K562 (cell line): ENCODE data around the gene SSTR5. TPM values are rescaled to one million over a fixed set of nuclear protein-coding genes. Genes with fewer than 3 reads are reported as not detected.
A peak's percentile ranks its signal among the peaks of the same experiment; 100 is the strongest.

Experiments
- ATAC-seq: fragments of 200-7000 bp; cut with Tn5 transposase; 3 replicates; pipeline ENCODE4 v1.9.1; 2020; ENCODE audit warnings: moderate library complexity
- BruUV-seq: library from RNA; stranded (reverse); fragments of 400-500 nt; replicated peaks from 2 replicates; lab custom pipeline; 2021; lab: Mats Ljungman, UMichigan
- CTCF ChIA-PET: fragments of 300-600 bp; formaldehyde crosslinking; extraction: SDS; loops from one replicate; lab custom pipeline; 2021; ENCODE audit warnings: low intra/inter-chr PET ratio; lab: Yijun Ruan, JAX
- POLR2A ChIA-PET: fragments of 300-600, 350-650 bp; sonication (Branson Sonifier 250); formaldehyde crosslinking; extraction: SDS; loops from one replicate; lab custom pipeline; 2021; ENCODE audit warnings: antibody characterized with exemption, inconsistent platforms; lab: Yijun Ruan, JAX
- DNase-seq, 4 experiments: peaks; one replicate each; pipeline versions ENCODE4 v3.0.0 to v3.0.0-alpha.2; 2011 to 2018; ENCODE audit warnings: low spot score in 3 of 4, mixed read lengths in 3 of 4; ENCODE audit errors: extremely low read depth in 1 of 4
- FAIRE-seq: peaks from 2 replicates; lab custom pipeline; 2011; peaks lifted over from hg19 to GRCh38; lab: Jason Lieb, UNC
- H2AFZ ChIP-seq: 2 replicates; pipeline ENCODE4 v1.6.0; 2011; ENCODE audit warnings: low read depth, low read length, control low read depth, inconsistent platforms
- H3K27ac ChIP-seq: fragments of 200-600 bp; 3 replicates; pipeline ENCODE4 v1.8.0; 2011; ENCODE audit warnings: low read depth, mild to moderate bottlenecking, control low read depth, inconsistent platforms, low read length, moderate library complexity, mixed read lengths; ENCODE audit errors: extremely low read depth
- H3K27me3 ChIP-seq, 2 experiments: fragments of 300-600 bp in 1 of 2; 2 replicates in 1 of 2; 3 replicates in 1 of 2; pipeline versions ENCODE4 v1.6.0 to v1.8.0; 2011; ENCODE audit warnings: inconsistent platforms in 2 of 2, low read length in 2 of 2, mild to moderate bottlenecking in 1 of 2, mixed read lengths in 1 of 2, moderate library complexity in 1 of 2; ENCODE audit not compliant: control insufficient read depth in 2 of 2, insufficient read depth in 2 of 2
- H3K36me3 ChIP-seq: fragments of 300-600 bp; 3 replicates; pipeline ENCODE4 v1.8.0; 2011; ENCODE audit warnings: mild to moderate bottlenecking, low read length, inconsistent platforms; ENCODE audit not compliant: control insufficient read depth, insufficient read depth
- H3K4me1 ChIP-seq, 2 experiments: fragments of 200-600 bp in 1 of 2; replicated peaks in 1 of 2; 2 replicates in 1 of 2; 3 replicates in 1 of 2; pipeline versions ENCODE4 v1.5.1 to v1.8.0; 2011; ENCODE audit warnings: inconsistent platforms in 2 of 2, low read length in 2 of 2, mild to moderate bottlenecking in 1 of 2, mixed read lengths in 1 of 2, moderate library complexity in 1 of 2; ENCODE audit not compliant: control insufficient read depth in 2 of 2, insufficient read depth in 2 of 2
- H3K4me2 ChIP-seq: 2 replicates; pipeline ENCODE4 v1.6.1; 2011; ENCODE audit warnings: low read length, control low read depth, inconsistent platforms, mixed read lengths; ENCODE audit not compliant: insufficient read depth
- H3K4me3 ChIP-seq: fragments of 200-600 bp; sonication (generic), shearing (Covaris generic); 2 replicates; pipeline ENCODE4 v1.5.1; 2016; ENCODE audit warnings: control low read depth, inconsistent platforms
- H3K79me2 ChIP-seq: fragments of 200-600 bp; 3 replicates; pipeline ENCODE4 v1.8.0; 2011; ENCODE audit warnings: low read length, inconsistent platforms; ENCODE audit not compliant: control insufficient read depth, insufficient read depth
- H3K9ac ChIP-seq, 2 experiments: 2 replicates each; pipeline versions ENCODE4 v1.6.0 to v1.6.1; 2011; ENCODE audit warnings: low read depth in 2 of 2, low read length in 2 of 2, control low read depth in 1 of 2, inconsistent platforms in 1 of 2, mild to moderate bottlenecking in 1 of 2, mixed read lengths in 1 of 2; ENCODE audit not compliant: insufficient read depth in 1 of 2
- H3K9me1 ChIP-seq: one replicate; pipeline ENCODE4 v1.6.0; 2011; ENCODE audit warnings: inconsistent platforms, mild to moderate bottlenecking, low read length, moderate library complexity; ENCODE audit not compliant: control insufficient read depth, insufficient read depth
- H3K9me3 ChIP-seq: replicated peaks from 2 replicates; pipeline ENCODE4 v1.5.1; 2011; ENCODE audit warnings: low read depth, low read length, inconsistent platforms; ENCODE audit not compliant: control insufficient read depth, insufficient read depth
- H4K20me1 ChIP-seq: replicated peaks from 2 replicates; pipeline ENCODE4 v1.6.1; 2011; ENCODE audit warnings: low read length, inconsistent platforms, mixed read lengths; ENCODE audit not compliant: control insufficient read depth, insufficient read depth
- ARHGAP35 ChIP-seq: fragments of 450-650 bp; IDR thresholded peaks from 2 replicates; pipeline ENCODE4 v1.6.1; 2018; ENCODE audit not compliant: partially characterized antibody
- ATF7 ChIP-seq: fragments of 450-650 bp; IDR thresholded peaks from 2 replicates; pipeline ENCODE4 v1.7.1; 2014; ENCODE audit warnings: mild to moderate bottlenecking, moderate library complexity
- PBX2 ChIP-seq, 2 experiments: IDR thresholded peaks in 1 of 2; conservative IDR thresholded peaks in 1 of 2; 2 replicates each; pipeline ENCODE4 v1.6.1; 2016; ENCODE audit warnings: low read depth in 2 of 2, mild to moderate bottlenecking in 1 of 2, missing compliant biosample characterization in 1 of 2, missing genetic modification characterization in 1 of 2, moderate library complexity in 1 of 2
- PKNOX1 ChIP-seq: fragments of 450-650 bp; IDR thresholded peaks from 2 replicates; pipeline ENCODE4 v1.6.1; 2016
- SIRT6 ChIP-seq: IDR thresholded peaks from one replicate; pipeline ENCODE4 v1.6.1; 2012; ENCODE audit warnings: low read depth, mild to moderate bottlenecking, control low read depth, inconsistent platforms, low read length, moderate library complexity
- WGBS: fragments of 100-300 bp; shearing (Covaris generic); methylation state at CpG from one replicate; pipeline ENCODE4 v1.1.6; 2016; ENCODE audit warnings: low coverage, mixed read lengths; ENCODE audit not compliant: insufficient coverage; ENCODE audit errors: missing lambda C conversion rate; 5-methylcytosine and 5-hydroxymethylcytosine counted together
- in situ Hi-C: fragments of 300-500 bp; cut with MboI; formaldehyde crosslinking; loops from 4 replicates; pipeline ENCODE4 v1.15.0; 2018; ENCODE audit warnings: inconsistent platforms, mixed read lengths
- intact Hi-C: fragments of 100-400 bp; cut with micrococcal nuclease; formaldehyde crosslinking; loops from 2 replicates; pipeline ENCODE4 v1.14.2; 2022
- polyA plus RNA-seq, 8 experiments: library from polyadenylated mRNA; depleted of rRNA in 4 of 8; stranded (reverse) in 5 of 8; unstranded in 3 of 8; fragments of >200 nt; fragmentation: Nextera tagmentation in 2 of 8; fragmentation: Illumina TruSeq in 1 of 8; extraction: Ambion mirVana in 2 of 8; extraction: Trizol in 1 of 8; gene quantifications; 2 replicates each; pipeline versions ENCODE4 v1.2.1 to v1.2.3, GENCODE V29; 2011 to 2014; ENCODE audit warnings: inconsistent platforms in 1 of 8, missing spikeins in 1 of 8
- total RNA-seq, 7 experiments: library from RNA; depleted of rRNA in 6 of 7; stranded (reverse); fragments of >200 nt in 6 of 7; fragmentation: Illumina TruSeq in 2 of 7; extraction: Trizol in 2 of 7; gene quantifications; 2 replicates each; pipeline versions ENCODE4 v1.2.1 to v1.2.3, GENCODE V29; 2011 to 2021; ENCODE audit warnings: low replicate concordance in 1 of 7

Gene SSTR5
- total and polyA plus RNA-seq, 9 of the 15 experiments (the other 6 are each of a cell fraction or from before 2014, with no cell fraction given) = not detected

DNA sequence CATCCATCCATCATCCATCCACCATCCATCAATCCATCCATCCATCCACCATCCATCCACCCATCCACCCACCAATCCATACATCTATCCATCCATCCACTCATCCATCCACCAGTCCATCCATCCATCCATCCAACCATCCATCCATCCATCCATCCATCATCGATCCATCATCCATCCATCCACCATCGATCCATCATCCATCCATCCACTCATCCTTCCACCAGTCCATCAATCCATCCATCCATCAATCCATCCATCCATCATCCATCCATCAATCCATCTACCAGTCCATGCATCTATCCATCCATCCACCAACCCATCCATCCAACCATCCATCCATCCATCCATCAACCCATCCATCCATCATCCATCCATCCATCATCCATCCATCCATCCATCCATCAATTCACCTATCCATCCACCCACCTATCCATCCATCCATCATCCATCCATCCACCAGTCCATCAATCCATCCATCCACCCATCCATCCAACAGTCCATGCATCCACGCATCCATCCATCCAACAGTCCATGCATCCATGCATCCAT is 39.3 kb upstream of the SSTR5 start:
- ChIA-PET CTCF (no interaction called here), POLR2A (no interaction called here)
- TF ChIP-seq ATF7 (no peak), SIRT6 (no peak), ARHGAP35 (peak; percentile 42), PBX2 (CRISPR knock-in tag; IDR thresholded peaks at IDR 0.05; ENCODE audit: low read depth) (no peak), PBX2 (tag; conservative IDR thresholded peaks at IDR 0.05; ENCODE audit: low read depth) (peak; percentile 59), PKNOX1 (peak; percentile 54; the same call in 1 of the 2 replicates)
- no peak for ATAC-seq
- intact Hi-C loops (no loop called here), in situ Hi-C loops (no loop called here)
- DNase-seq = no peak
- H2AFZ ChIP-seq = no peak overlapping the region
- H3K27me3 ChIP-seq = peaks cover 18 to 57% of the 10 kb centered on the region in 2 experiments; a peak in 3 of 5 replicates
- BruUV-seq = no TSS peak
- H3K27ac ChIP-seq = no peak overlapping the region
- FAIRE-seq = no peak
- no peaks in the 10 kb centered on the region for H3K9me3 ChIP-seq
- H3K4me3 ChIP-seq = no peak overlapping the region
- no peaks in the 10 kb centered on the region for H3K9me1 ChIP-seq
- 3% methylated on average over 3 of the region's 3 CpGs for WGBS
- no peaks in the 10 kb centered on the region for H3K36me3 ChIP-seq
- no peaks in the 10 kb centered on the region for H3K79me2 ChIP-seq
- H4K20me1 ChIP-seq = peaks cover 12% of the 10 kb centered on the region; the same call in 1 of the 2 replicates
- H3K9ac ChIP-seq = no peak overlapping the region
- H3K4me2 ChIP-seq = no peak overlapping the region
- peaks cover 0 to 34% of the 10 kb centered on the region in 2 experiments; a peak in 2 of 5 replicates for H3K4me1 ChIP-seq
